ENCODE data around the gene CD109. TPM values are rescaled to one million over a fixed set of nuclear protein-coding genes. Genes with fewer than 3 reads are reported as not detected.

CD109 gene
- polyA plus RNA-seq, 1 donor from 2014 or later = 0.07 TPM

DNA sequence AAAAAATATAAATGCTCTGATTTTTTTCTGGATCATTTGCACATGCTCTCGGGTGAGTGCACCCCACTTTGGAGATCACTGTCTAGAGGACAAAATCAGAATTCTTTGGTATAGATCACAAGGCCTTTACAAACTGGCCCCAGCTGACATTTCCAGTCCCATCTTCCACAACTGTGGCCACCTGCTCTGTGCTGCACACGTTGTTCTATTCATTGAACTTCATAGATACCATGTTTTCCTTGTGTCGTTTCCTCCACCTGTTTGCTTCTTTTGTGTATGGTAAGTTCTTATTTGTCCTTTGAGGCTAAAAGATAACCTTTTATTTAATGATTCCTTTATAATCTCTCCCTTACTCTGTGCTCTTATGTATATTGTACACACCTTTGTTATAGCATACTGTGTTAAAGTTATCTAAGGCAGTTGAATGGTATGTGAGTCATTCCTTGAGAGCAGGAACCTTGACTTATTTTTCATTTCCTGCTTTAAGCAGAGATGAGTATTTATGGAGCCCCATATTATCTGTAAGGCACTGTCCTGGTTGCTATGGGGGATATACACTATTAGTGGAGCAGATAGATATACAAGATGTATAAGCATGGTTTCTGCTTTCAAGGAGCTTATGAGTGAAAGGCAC, 30.2 kb upstream of the CD109 start:
- no peaks in the 10 kb centered on the region for H3K79me2 ChIP-seq (replicated peaks; ENCODE audit: insufficient read depth, low read length)
- no peaks in the 10 kb centered on the region for H3K9me2 ChIP-seq (ENCODE audit: insufficient read depth, low read length)
- no peaks in the 10 kb centered on the region for H3K36me3 ChIP-seq (ENCODE audit: insufficient read depth, low read length)
- no peak overlapping the region for H3K27ac ChIP-seq (ENCODE audit: low read length)
- H4K20me1 ChIP-seq (ENCODE audit: insufficient read depth) = no peaks in the 10 kb centered on the region
- H3K4me3 ChIP-seq (ENCODE audit: low read length) = no peak overlapping the region
- no peaks in the 10 kb centered on the region for H3K9me3 ChIP-seq (ENCODE audit: low read length)
- no peak overlapping the region for H2AFZ ChIP-seq (ENCODE audit: low read depth, low read length)
- TF ChIP-seq EZH2 (IDR thresholded peaks at IDR 0.05; ENCODE audit: borderline replicate concordance, insufficient read depth, low read length, poor library complexity, severe bottlenecking) (no peak), POLR2AphosphoS5 (IDR thresholded peaks at IDR 0.05) (no peak), TAF1 (IDR thresholded peaks at IDR 0.05; ENCODE audit: low read depth) (no peak), MXI1 (conservative IDR thresholded peaks at IDR 0.05; ENCODE audit: poor library complexity, severe bottlenecking) (no peak), EP300 (conservative IDR thresholded peaks at IDR 0.05; ENCODE audit: poor library complexity, severe bottlenecking) (no peak), REST (IDR thresholded peaks at IDR 0.05; ENCODE audit: borderline replicate concordance) (no peak), RAD21 (conservative IDR thresholded peaks at IDR 0.05) (no peak)
- no peak overlapping the region for H3K4me2 ChIP-seq (ENCODE audit: low read length)
- no peaks in the 10 kb centered on the region for H3F3A ChIP-seq (ENCODE audit: insufficient read depth, low read length, poor library complexity, severe bottlenecking)
- no peaks in the 10 kb centered on the region for H3K27me3 ChIP-seq (ENCODE audit: insufficient read depth, low read depth, low read length)
- H3K9ac ChIP-seq (ENCODE audit: low read length) = no peak overlapping the region

GRCh38 chr6:73666393-73666792, 29.6 kb upstream of the CD109 start:
- Histone ChIP-seq H3K79me2 (replicated peaks; ENCODE audit: insufficient read depth, low read length) (no peaks in the 10 kb centered on the region), H3F3A (ENCODE audit: insufficient read depth, low read length, poor library complexity, severe bottlenecking) (no peaks in the 10 kb centered on the region), H3K9me3 (ENCODE audit: low read length) (no peaks in the 10 kb centered on the region), H2AFZ (ENCODE audit: low read depth, low read length) (no peak overlapping the region), H3K27me3 (ENCODE audit: insufficient read depth, low read depth, low read length) (no peaks in the 10 kb centered on the region), H3K4me2 (ENCODE audit: low read length) (no peak overlapping the region), H3K36me3 (ENCODE audit: insufficient read depth, low read length) (no peaks in the 10 kb centered on the region), H3K27ac (ENCODE audit: low read length) (no peak overlapping the region), H3K4me3 (ENCODE audit: low read length) (no peak overlapping the region), H3K9ac (ENCODE audit: low read length) (no peak overlapping the region), H4K20me1 (ENCODE audit: insufficient read depth) (no peaks in the 10 kb centered on the region), H3K9me2 (ENCODE audit: insufficient read depth, low read length) (no peaks in the 10 kb centered on the region)
- TF ChIP-seq POLR2AphosphoS5 (IDR thresholded peaks at IDR 0.05) (no peak), RAD21 (conservative IDR thresholded peaks at IDR 0.05) (no peak), EP300 (conservative IDR thresholded peaks at IDR 0.05; ENCODE audit: poor library complexity, severe bottlenecking) (no peak), REST (IDR thresholded peaks at IDR 0.05; ENCODE audit: borderline replicate concordance) (no peak), SMC3 (conservative IDR thresholded peaks at IDR 0.05; ENCODE audit: poor library complexity) (no peak), TAF1 (IDR thresholded peaks at IDR 0.05; ENCODE audit: low read depth) (no peak), EZH2 (IDR thresholded peaks at IDR 0.05; ENCODE audit: borderline replicate concordance, insufficient read depth, low read length, poor library complexity, severe bottlenecking) (no peak), CTCF (IDR thresholded peaks at IDR 0.05; ENCODE audit: poor library complexity, severe bottlenecking) (no peak), MXI1 (conservative IDR thresholded peaks at IDR 0.05; ENCODE audit: poor library complexity, severe bottlenecking) (no peak)
